Common myeloid progenitor, CD34-positive (primary cell): ENCODE data around the gene ODAD3.
A peak's percentile ranks its signal among the peaks of the same experiment; 100 is the strongest.

ENCODE experiments used
- CTCF ChIA-PET: fragments of 350-600 bp; sonication (Branson Sonifier 250); formaldehyde crosslinking; loops from one replicate; lab custom pipeline; 2021; ENCODE audit warnings: antibody characterized with exemption; lab: Charles Lee
- POLR2A ChIA-PET: fragments of 350-600 bp; sonication (Branson Sonifier 250); formaldehyde crosslinking; loops from one replicate; lab custom pipeline; 2021; ENCODE audit warnings: antibody characterized with exemption; lab: Charles Lee
- DNase-seq, 3 donors: peaks; one replicate each; pipeline versions ENCODE4 v3.0.0 to v3.0.0-alpha.2; 2013
- H3K27ac ChIP-seq, 2 experiments: 1 replicate in 1 of 2; 2 replicates in 1 of 2; pipeline ENCODE4 v1.7.0; 2013; ENCODE audit warnings: inconsistent platforms in 2 of 2, low read length in 2 of 2, mild to moderate bottlenecking in 2 of 2, low read depth in 1 of 2, moderate library complexity in 1 of 2; ENCODE audit not compliant: severe bottlenecking in 2 of 2, insufficient read depth in 1 of 2, poor library complexity in 1 of 2
- H3K27me3 ChIP-seq, 5 experiments: replicated peaks in 2 of 5; 1 replicate in 3 of 5; 2 replicates in 2 of 5; pipeline versions ENCODE4 v1.6.1 to v1.7.0; 2013; ENCODE audit warnings: low read length in 4 of 5, mild to moderate bottlenecking in 2 of 5, moderate library complexity in 2 of 5, inconsistent platforms in 1 of 5; ENCODE audit not compliant: insufficient read depth in 5 of 5, control insufficient read depth in 4 of 5
- H3K36me3 ChIP-seq, 4 experiments: 1 replicate in 2 of 4; 2 replicates in 2 of 4; pipeline versions ENCODE4 v1.6.1 to v1.7.0; 2013; ENCODE audit warnings: low read length in 3 of 4, control low read depth in 1 of 4, mild to moderate bottlenecking in 1 of 4; ENCODE audit not compliant: control insufficient read depth in 4 of 4, insufficient read depth in 4 of 4
- H3K4me1 ChIP-seq, 4 experiments: 1 replicate in 3 of 4; 2 replicates in 1 of 4; pipeline versions ENCODE4 v1.6.1 to v1.7.1; 2013; ENCODE audit warnings: low read length in 3 of 4, mild to moderate bottlenecking in 3 of 4, control low read depth in 1 of 4, inconsistent platforms in 1 of 4, moderate library complexity in 1 of 4; ENCODE audit not compliant: control insufficient read depth in 4 of 4, insufficient read depth in 4 of 4; ENCODE audit errors: control extremely low read depth in 1 of 4
- H3K4me3 ChIP-seq, 7 experiments: 1 replicate in 4 of 7; 2 replicates in 3 of 7; pipeline versions ENCODE4 v1.5.1 to v1.7.0; 2013; ENCODE audit warnings: mild to moderate bottlenecking in 7 of 7, low read length in 6 of 7, moderate library complexity in 6 of 7, inconsistent platforms in 2 of 7, low read depth in 2 of 7, control low read depth in 1 of 7; ENCODE audit not compliant: insufficient read depth in 4 of 7, control insufficient read depth in 1 of 7; ENCODE audit errors: extremely low read depth in 1 of 7
- H3K9me3 ChIP-seq, 5 experiments: 1 replicate in 4 of 5; 2 replicates in 1 of 5; pipeline versions ENCODE4 v1.6.1 to v1.7.1; 2013; ENCODE audit warnings: low read length in 4 of 5, mild to moderate bottlenecking in 2 of 5, inconsistent platforms in 1 of 5, low read depth in 1 of 5, moderate library complexity in 1 of 5; ENCODE audit not compliant: control insufficient read depth in 4 of 5, insufficient read depth in 2 of 5; ENCODE audit errors: control extremely low read depth in 1 of 5
- WGBS: methylation state at CpG from one replicate; pipeline ENCODE4 v1.1.5; 2013; ENCODE audit not compliant: insufficient coverage; 5-methylcytosine and 5-hydroxymethylcytosine counted together

ODAD3 gene

GRCh38 chr19:11447347-11448262 is 12.7 kb upstream of the ODAD3 start:
- ChIA-PET POLR2A (no interaction called here), CTCF (interaction anchor here (0.9 to 2.5 kb wide), 8 partner anchors 10 to 191 kb away, joined by 3 to 12 read pairs (median 4); partner anchors contain the start of gene EPOR)
- no peak for DNase-seq
- Histone ChIP-seq H3K4me1 (no peaks in the 10 kb centered on the region), H3K36me3 (peaks cover 4 to 68% (median 42%) of the 10 kb centered on the region in 4 experiments), H3K27me3 (no peaks in the 10 kb centered on the region), H3K9me3 (no peaks in the 10 kb centered on the region), H3K4me3 (no peak overlapping the region), H3K27ac (no peak overlapping the region)
- 95% methylated on average over 21 of the region's 35 CpGs for WGBS

GRCh38 chr19:11446652-11447301 is 11.9 kb upstream of the ODAD3 start:
- ChIA-PET CTCF (interaction anchor here (0.9 to 1.5 kb wide), 9 partner anchors 10 to 190 kb away, joined by 3 to 5 read pairs (median 4); partner anchors contain the start of gene SWSAP1), POLR2A (no interaction called here)
- Histone ChIP-seq H3K4me1 (no peaks in the 10 kb centered on the region), H3K27ac (no peak overlapping the region), H3K9me3 (no peaks in the 10 kb centered on the region), H3K36me3 (peaks cover 4 to 75% (median 50%) of the 10 kb centered on the region in 4 experiments), H3K4me3 (no peak overlapping the region), H3K27me3 (no peaks in the 10 kb centered on the region)
- peak in 2 of 3 donors; percentile 35 to 45 for DNase-seq
- 100% methylated on average over 3 of the region's 23 CpGs for WGBS

GRCh38 chr19:11446271-11446651 is 11.3 kb upstream of the ODAD3 start:
- ChIA-PET CTCF (interaction anchor here (1.0 to 2.8 kb wide), 10 partner anchors 9 to 160 kb away, joined by 3 to 10 read pairs (median 4); partner anchors contain the start of genes SWSAP1 and TSPAN16), POLR2A (no interaction called here)
- 92% methylated on average over 13 of the region's 14 CpGs for WGBS
- no peaks in the 10 kb centered on the region for H3K9me3 ChIP-seq
- no peak overlapping the region for H3K4me3 ChIP-seq
- H3K36me3 ChIP-seq = peaks cover 4 to 80% (median 55%) of the 10 kb centered on the region in 4 experiments
- H3K27me3 ChIP-seq = no peaks in the 10 kb centered on the region
- no peaks in the 10 kb centered on the region for H3K4me1 ChIP-seq
- no peak for DNase-seq
- H3K27ac ChIP-seq = no peak overlapping the region

DNA sequence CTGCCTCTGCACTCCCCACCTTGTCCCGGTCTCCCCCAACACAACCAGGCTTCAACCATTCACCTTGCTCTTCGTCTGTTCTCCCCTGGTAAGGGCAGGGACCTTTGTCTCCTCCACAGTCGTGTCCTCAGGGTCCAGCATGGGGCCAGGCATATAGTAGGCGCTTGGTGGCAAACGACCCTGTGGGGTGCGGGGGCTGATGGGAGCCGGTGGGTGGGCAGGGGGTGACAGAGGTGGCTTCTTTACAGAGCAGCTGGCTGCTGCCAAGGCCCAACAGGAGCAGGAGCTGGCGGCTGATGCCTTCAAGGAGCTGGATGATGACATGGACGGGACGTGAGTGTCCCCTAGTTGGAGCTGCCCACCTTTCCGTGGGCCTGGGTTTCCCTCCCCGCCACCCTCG is 10.2 kb upstream of the ODAD3 start:
- ChIA-PET CTCF (interaction anchor here (0.8 to 2.8 kb wide), 8 partner anchors 17 to 155 kb away, joined by 3 to 10 read pairs (median 4); partner anchors contain the start of genes SWSAP1 and TSPAN16), POLR2A (no interaction called here)
- Histone ChIP-seq H3K27me3 (no peaks in the 10 kb centered on the region), H3K27ac (no peak overlapping the region), H3K9me3 (no peaks in the 10 kb centered on the region), H3K4me1 (no peaks in the 10 kb centered on the region), H3K36me3 (peaks cover 4 to 85% (median 60%) of the 10 kb centered on the region in 4 experiments), H3K4me3 (no peak overlapping the region)
- DNase-seq = no peak
- WGBS = 96% methylated on average over 13 of the region's 13 CpGs

DNA sequence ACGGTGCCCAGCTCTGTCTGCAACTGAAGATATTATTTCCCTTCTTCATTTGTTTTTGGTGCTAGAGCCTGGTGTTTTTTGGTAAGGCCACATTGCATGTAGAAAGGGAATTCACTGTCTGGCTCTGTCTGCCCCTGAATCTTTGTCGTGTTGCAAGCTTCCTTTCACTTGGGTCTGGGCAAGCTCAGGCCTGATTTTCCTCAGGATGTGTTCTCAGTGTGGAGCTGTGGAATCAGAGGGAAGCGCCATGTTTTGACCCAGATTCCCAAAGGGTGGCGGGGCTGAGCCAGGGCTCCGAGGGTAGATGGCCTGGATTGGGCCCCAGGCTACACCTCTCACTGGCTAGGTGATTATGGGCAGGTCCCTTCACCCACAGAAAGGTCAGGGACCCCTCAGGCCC is 9.1 kb upstream of the ODAD3 start:
- 95% methylated on average over 3 of the region's 5 CpGs for WGBS
- DNase-seq = no peak
- no peak overlapping the region for H3K4me3 ChIP-seq
- no peaks in the 10 kb centered on the region for H3K4me1 ChIP-seq
- no peaks in the 10 kb centered on the region for H3K9me3 ChIP-seq
- no peaks in the 10 kb centered on the region for H3K27me3 ChIP-seq
- POLR2A ChIA-PET = no interaction called here
- peaks cover 0 to 86% (median 62%) of the 10 kb centered on the region in 4 experiments for H3K36me3 ChIP-seq
- CTCF ChIA-PET = interaction anchor here (1.4 to 2.8 kb wide), 5 partner anchors 9 to 155 kb away, joined by 4 to 11 read pairs (median 6); no protein-coding TSS in a partner anchor
- no peak overlapping the region for H3K27ac ChIP-seq

- POLR2A ChIA-PET = no interaction called here
- CTCF ChIA-PET = interaction anchor here (1.8 to 2.9 kb wide), 2 partner anchors 8 to 57 kb away, joined by 4 to 12 read pairs; no protein-coding TSS in a partner anchor
- peak in 1 of 3 donors; percentile 17 for DNase-seq
- Histone ChIP-seq H3K27me3 (no peaks in the 10 kb centered on the region), H3K27ac (no peak overlapping the region), H3K4me1 (peaks cover 2 to 18% (median 15%) of the 10 kb centered on the region in 4 experiments), H3K36me3 (peaks cover 0 to 53% (median 40%) of the 10 kb centered on the region in 4 experiments), H3K9me3 (no peaks in the 10 kb centered on the region), H3K4me3 (no peak overlapping the region)
- 100% methylated on average over 4 of the region's 9 CpGs for WGBS
Measured at GRCh38 chr19:11437955-11438354, 3.0 kb upstream of the ODAD3 start.
